Measurements from ENCODE around the gene ATL3. TPM values are rescaled to one million over a fixed set of nuclear protein-coding genes. Genes with fewer than 3 reads are reported as not detected.

Gene ATL3
- polyA plus RNA-seq, 1 donor from 2014 or later = 4.0 TPM

- H3K36me3 ChIP-seq (ENCODE audit: insufficient read depth, low read length) = no peaks in the 10 kb centered on the region
- H3K9me3 ChIP-seq (ENCODE audit: low read length) = no peaks in the 10 kb centered on the region
- H3F3A ChIP-seq (ENCODE audit: insufficient read depth, low read length, poor library complexity, severe bottlenecking) = no peaks in the 10 kb centered on the region
- H3K4me2 ChIP-seq (ENCODE audit: low read length) = no peak overlapping the region
- H3K9me2 ChIP-seq (ENCODE audit: insufficient read depth, low read length) = no peaks in the 10 kb centered on the region
- no peaks in the 10 kb centered on the region for H3K79me2 ChIP-seq (replicated peaks; ENCODE audit: insufficient read depth, low read length)
- TF ChIP-seq POLR2AphosphoS5 (IDR thresholded peaks at IDR 0.05) = no peak
- no peak for TF ChIP-seq TAF1 (IDR thresholded peaks at IDR 0.05; ENCODE audit: low read depth)
- TF ChIP-seq SMC3 (conservative IDR thresholded peaks at IDR 0.05; ENCODE audit: poor library complexity) = no peak
- no peak for TF ChIP-seq EP300 (conservative IDR thresholded peaks at IDR 0.05; ENCODE audit: poor library complexity, severe bottlenecking)
- TF ChIP-seq REST (IDR thresholded peaks at IDR 0.05; ENCODE audit: borderline replicate concordance) = no peak
- H4K20me1 ChIP-seq (ENCODE audit: insufficient read depth) = no peaks in the 10 kb centered on the region
- H3K9ac ChIP-seq (ENCODE audit: low read length) = no peak overlapping the region
- H3K27me3 ChIP-seq (ENCODE audit: insufficient read depth, low read depth, low read length) = no peaks in the 10 kb centered on the region
- H3K4me3 ChIP-seq (ENCODE audit: low read length) = no peak overlapping the region
- H3K27ac ChIP-seq (ENCODE audit: low read length) = no peak overlapping the region
- H2AFZ ChIP-seq (ENCODE audit: low read depth, low read length) = no peak overlapping the region
Observed at GRCh38 chr11:63574856-63575602, 96.1 kb downstream of the ATL3 start.

Small RNAs within 50 kb of the gene (small RNA-seq; reads per million reads assigned to genes)
- 0 reads per million in 3 experiments for gene AP000753.3

Other genes starting within 250 kb of the ATL3 start
- 0.14 TPM in 1 of 2 replicates, not detected in the other for gene PLAAT5, start 180.2 kb downstream of the ATL3 start, polyA plus RNA-seq
- not detected in 2 replicates for gene LGALS12, start 165.3 kb downstream of the ATL3 start, polyA plus RNA-seq
- not detected in 2 replicates for gene PLAAT4, start 134.6 kb downstream of the ATL3 start, polyA plus RNA-seq
- not detected in 2 replicates for gene PLAAT2, start 108.0 kb downstream of the ATL3 start, polyA plus RNA-seq
- gene PLAAT3, start 56.9 kb downstream of the ATL3 start, polyA plus RNA-seq = not detected in 2 replicates
- 270 and 283 TPM in 2 replicates for gene RTN3, start 10.1 kb upstream of the ATL3 start, polyA plus RNA-seq
- 82.5 and 103 TPM in 2 replicates for gene ZFTA, start 97.4 kb upstream of the ATL3 start, polyA plus RNA-seq
- gene SPINDOC, start 142.1 kb upstream of the ATL3 start, polyA plus RNA-seq = 20.3 and 27.2 TPM in 2 replicates
- gene MARK2, start 167.7 kb upstream of the ATL3 start, polyA plus RNA-seq = 5.2 and 11.3 TPM in 2 replicates
- gene RCOR2, start 245.8 kb upstream of the ATL3 start, polyA plus RNA-seq = 41.5 and 51.0 TPM in 2 replicates

Measured in neural cell (in vitro differentiated cells).